GM21825 (cell line): ENCODE data around the gene SELENON.
A peak's percentile ranks its signal among the peaks of the same experiment; 100 is the strongest.
"Not testable (repeated sequence)": the region's sequence is repeated elsewhere in the genome, so short reads cannot be mapped to it uniquely, and the experiment has no call there.

Source experiments
- ATAC-seq: cut with Tn5 transposase; IDR thresholded peaks from one replicate; pipeline ENCODE4 v1.9.1; 2021; ENCODE audit warnings: mild to moderate bottlenecking, moderate library complexity; ENCODE audit not compliant: unreplicated experiment

The SELENON gene

DNA sequence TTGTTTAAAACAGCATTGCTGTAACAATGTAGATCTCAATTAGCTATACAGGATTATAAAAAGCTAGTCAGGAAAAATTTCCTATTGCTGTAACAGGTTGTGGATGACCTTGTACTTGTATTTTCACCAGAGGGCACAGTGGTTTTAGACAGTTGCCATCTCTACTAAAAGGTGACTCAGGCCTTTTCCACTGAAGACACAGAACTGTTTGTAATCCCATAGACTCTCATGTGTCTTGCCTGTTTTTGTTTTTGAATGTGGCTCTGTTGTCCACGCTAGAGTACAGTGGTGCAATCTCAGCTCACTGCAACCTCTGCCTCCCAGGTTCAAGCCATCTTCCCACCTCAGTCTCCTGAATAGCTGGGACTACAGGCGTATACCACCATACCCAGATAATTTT lies 25.6 kb downstream of the SELENON start:
- no peak for ATAC-seq

DNA sequence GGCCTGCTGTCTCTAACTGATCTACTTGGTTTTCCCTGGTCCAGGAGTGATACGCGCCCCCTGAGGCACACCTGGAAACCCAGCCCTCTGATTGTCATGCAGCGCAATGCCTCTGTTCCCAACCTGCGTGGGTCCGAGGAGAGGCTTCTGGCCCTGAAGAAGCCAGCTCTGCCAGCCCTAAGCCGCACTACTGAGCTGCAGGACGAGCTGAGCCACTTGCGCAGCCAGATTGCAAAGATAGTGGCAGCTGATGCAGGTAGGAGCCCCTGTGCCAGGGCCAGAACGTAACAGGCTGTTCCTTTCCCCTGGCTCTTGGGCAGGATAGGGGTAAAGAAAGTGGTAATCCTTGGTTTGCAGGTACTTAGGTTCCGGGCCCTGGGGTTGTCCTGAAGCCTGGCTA lies 26.6 kb downstream of the SELENON start:
- no peak for ATAC-seq

DNA sequence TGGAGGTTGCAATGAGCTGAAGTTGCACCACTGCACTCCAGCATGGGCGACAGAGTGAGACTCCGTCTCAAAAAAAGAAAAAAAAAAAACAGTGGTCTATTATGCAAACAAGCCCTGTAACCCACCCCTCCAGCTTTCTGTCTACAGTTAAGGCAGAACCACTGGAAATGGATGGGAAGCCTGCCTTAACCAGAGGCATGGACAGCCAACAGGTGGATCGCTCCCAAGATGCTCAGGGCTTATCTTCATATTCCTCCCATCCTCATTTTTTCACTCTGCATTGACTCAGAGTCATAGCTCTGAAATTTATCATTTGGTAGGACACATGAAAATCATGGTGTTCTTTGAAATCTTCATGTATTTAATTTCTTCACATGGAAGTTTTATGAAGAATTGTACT lies 28.5 kb downstream of the SELENON start:
- ATAC-seq = no peak

DNA sequence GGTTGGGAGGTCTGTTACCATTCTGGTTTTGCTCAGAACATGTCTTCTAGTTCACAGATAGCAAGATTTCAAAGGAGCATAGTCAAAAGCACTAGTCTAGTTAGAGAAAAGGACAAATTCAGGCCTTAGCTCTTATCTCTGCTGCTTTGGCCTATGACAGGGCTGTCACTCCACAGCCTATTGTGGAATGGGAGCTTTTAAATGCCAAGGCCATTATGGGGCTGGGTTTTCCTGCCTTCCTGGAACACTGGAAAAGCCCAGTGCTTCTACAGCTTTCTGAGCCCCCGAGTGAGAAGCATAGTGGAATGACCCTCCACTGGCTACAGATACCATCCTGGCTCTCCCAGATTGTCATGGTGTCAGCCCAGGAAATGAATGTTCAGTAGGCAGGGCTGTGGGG lies 29.1 kb downstream of the SELENON start:
- ATAC-seq = no peak

DNA sequence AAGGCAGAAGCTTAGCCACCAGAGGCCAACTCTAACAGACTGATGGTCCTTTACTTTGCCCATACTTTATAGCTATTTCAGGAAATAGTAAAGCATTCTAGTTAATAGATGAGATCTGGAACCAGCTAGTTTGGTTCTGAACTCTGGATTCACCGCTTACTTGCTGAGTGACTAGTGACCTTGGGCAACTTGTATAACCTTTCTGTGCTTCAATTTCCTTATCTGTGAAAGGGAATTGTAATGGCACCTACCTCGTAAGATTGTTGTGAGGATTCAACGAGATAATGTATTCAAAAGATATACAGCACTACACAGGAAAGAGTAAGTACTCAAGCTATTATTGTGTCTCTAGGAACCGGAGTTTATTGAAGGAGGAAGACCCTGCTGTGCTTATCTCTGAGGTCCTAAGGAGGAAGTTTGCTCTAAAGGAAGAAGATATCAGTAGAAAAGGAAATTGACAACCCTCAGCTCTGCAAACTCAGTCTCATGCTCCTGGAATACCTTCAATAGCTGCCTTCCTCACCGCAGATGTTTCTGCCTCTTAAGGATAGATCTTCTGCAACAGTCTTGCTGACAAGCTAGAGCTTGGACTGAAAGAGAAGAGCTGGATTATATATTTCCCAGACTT lies 31.7 kb downstream of the SELENON start:
- no peak for ATAC-seq

DNA sequence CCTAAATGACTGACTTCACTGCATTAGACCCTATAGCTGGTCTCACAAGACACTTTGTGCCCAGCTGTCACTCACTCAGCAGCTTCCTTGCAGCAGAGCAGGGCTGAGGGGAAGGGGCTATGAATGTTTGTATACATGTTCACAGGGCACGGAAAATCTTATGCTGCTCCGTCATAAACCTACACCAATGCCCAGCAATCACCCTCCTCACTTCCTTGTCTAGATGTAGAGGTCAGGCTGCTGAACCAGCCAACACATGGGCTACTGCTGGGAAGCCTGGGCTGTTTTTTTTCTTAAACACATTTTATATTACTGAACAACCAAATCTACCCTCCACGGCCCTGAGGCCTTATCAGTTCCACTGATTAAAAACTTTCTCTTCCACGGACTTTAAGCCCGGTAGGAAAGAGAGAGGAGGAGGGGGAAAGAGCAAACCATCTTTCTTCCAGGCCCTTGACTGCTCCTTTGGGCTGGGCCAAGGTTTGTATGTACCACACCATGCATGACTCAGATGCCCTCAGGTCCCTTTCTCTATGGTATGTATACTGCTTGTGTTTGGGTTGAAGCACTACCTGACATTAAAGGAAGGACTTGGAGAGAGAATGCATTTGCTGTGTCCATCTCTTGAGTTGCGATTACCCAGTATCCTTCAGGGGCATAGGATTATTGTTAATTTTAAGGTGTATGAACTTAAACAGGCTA lies 32.5 kb downstream of the SELENON start:
- no peak for ATAC-seq

DNA sequence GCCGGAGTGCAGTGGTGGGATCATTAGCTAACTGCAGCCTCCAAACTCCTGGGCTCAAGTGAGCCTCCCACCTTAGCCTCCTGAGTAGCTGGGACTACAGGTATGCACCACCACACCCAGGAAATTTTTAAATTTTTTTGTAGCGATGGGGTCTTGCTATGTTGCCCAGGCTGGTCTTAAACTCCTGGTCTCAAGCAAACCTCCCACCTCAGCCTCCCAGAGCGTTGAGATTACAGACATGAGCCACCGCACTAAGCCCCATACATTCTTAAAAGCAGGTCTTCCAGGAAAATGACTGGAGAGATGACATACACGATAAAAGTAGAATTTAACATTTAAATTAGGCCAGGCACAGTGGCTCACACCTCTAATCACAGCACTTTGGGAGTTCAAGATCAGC lies 33.2 kb downstream of the SELENON start:
- no peak for ATAC-seq

DNA sequence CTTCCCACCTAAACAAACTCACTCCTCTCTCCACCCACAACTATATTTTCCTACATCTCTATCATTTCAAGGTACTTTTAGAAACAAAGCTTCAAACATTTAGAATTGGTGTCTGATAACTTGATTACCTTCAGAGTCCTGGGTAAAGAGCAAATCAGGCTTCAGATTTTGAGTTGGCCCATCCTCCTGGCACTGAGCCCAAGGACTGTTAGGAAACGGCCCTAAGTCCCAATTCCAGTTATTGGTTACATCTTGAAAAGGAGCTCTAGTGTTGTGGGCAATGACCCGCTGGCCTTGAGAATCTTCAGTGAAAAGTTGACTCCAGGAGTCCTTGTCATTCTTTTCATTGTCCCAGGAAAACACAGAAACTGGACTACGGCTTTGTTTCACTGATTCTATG lies 34.9 kb downstream of the SELENON start:
- ATAC-seq = no peak

DNA sequence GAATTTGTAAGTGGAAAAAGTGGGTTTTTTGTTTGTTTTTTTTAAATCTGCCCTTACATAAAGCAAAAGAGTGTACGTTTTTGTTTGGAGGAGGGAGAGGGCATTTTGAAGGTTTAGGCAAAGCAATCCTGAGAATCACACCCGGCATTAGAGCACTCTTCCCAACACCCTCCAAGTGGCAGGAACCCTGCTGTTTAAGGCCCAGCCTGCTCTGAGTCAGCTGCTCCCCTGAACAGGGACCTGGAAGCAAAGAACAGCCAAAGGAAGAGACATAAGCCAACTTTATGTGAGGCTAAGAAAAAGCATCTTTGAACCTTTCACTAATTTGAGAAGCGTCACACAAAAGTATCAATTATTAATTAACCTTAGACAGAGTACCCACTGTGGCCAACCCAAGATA lies 36.7 kb downstream of the SELENON start:
- ATAC-seq = no peak

DNA sequence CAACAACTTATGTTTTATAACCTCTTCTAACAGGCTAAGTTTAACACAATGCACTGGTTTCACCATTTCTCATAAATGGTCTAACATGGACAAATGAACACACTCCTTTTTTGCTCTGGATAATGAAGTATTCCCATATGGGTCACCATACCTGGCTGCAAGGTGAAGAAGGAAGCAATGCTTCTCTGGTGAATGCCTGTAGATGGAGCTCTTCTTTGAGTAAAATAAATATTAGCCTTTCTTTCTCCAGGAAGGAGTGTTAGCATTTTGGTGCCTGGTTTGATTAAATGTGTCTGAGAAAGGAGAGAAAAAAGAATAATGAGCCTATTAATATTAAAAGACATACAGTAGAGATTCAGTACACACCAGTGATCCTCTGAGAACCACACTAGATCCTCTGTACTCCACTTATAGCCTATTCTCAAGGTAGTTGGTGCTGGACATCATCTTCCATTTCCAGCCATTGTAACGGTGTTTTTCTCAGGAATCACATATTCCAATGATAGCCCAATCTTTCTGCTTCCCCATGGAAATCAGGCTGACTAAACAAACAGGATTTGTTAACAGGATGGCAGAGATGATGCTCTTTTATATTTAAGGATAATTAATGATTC lies 37.4 kb downstream of the SELENON start:
- no peak for ATAC-seq

DNA sequence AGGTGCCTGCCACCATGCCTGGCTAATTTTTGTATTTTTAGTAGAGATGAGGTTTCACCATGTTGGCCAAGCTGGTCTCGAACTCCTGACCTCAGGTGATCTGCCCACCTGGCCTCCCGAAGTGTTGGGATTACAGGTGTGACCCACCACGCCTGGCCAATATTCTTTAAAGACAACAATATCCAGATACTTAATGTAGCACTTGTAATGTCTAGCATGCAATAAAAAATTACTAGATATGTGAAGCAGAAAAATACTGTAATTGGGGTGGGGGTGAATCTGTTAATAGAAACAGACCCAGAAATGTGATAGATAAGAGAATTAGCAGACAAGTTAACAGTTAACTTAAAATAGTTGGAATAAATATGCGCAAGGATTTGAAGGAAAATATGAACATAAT lies 39.8 kb downstream of the SELENON start:
- not testable (repeated sequence) for ATAC-seq

DNA sequence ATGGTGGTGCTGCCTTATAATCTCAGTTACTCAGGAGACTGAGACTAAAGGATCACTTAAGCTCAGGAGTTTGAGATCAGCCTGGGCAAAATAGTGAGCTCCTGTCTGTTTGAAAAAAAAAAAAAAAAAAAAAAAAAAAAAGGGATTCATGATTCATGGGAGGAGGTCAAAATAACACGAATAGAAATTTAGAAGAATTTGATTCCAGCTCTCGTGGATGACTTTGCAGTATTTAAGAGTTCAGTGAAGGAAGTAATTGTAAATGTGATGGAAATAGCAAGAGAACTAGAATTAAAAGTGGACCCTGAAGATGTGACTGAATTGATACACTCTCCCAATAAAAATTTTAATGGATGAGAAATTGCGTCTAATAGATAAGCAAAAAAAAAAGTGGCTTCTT lies 43.5 kb downstream of the SELENON start:
- ATAC-seq = no peak

DNA sequence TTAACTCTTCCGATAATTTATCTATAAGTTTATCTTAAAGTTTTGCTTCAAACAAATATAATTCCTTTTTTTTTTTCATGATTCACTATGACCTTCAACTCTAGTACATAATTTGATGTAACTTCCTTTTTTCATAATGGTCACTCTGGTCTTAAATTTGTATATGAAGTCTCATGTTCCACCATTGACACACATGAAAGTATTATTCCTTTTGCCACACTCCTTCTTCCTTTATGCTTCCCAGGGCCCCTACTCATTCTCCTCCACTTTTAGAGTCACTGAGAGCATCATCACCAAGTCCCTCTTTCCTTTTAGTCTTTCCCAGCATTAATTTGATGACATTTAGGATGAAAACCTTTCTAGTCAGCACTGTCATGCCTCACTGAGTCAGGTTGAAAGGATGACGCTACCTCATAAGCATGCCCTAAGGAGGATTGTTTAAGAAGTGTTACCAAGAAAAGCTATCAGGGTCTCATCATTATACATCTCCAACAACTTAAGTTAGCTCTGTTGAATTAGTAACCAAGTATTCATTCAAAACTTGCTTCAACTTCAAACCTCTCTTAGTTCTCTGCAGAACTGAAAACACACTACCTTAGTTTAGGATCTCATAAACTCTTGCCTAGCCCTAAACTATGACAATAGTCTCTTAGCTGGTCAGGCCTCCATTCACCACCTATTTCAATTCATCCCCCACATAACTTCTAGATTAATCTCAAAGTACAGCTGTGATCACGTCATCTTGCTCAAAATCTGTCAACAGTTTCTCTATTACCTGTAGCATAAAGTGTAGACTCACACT lies 44.7 kb downstream of the SELENON start:
- ATAC-seq = no peak

DNA sequence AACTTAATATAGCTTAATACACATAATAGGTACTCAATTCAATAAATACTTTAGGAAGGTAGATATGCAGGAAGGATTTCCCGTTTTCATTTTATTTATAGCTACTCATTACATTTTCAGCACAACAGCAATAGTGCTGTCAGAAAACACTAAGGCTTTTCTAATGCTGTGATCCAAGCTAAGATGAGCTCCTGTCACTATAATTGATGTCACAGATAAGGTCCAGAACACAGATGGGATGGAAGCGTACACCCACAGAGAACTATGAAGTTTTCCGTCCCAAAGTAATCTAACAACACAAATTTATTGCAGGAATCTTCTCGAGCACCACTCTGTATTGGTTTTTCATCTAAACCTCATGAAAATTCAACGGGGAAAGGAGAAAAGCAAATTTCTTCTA lies 45.7 kb downstream of the SELENON start:
- no peak for ATAC-seq

DNA sequence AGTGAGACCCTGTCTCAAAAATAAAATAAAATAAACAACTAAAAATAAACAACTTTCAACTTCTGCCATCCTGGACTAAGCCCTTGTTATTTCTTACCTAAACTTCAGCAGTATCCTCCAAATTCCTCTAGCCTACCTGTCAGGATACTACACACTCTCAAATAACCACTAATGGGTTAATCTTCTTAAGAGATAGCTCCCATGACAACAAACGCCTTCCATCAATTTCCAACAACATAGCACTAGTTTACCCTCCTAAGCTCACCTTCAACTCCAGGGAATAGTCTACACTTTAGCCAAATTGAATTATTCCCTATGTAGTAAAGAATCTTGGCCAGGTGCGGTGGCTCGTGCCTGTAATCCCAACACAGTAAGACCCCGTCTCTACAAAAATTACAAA lies 47.9 kb downstream of the SELENON start:
- ATAC-seq = no peak

DNA sequence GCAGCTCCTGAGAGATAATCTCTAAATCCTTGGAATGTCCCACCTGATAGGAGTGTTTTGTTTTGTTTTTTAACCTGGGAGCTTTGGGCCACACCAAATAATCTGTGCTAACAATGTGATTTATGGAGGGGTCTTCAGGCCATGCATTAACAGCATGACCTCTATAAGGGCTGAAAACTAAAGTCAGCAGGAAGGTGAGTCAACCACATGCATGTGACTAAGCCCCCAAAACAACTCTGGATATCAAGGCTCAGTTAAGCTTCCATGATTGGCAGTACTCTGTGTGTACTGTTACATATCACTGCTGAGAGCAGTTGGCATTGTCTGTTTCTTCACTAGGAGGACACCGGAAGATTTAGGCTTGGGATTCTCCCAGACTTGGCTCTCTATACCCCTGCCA lies 48.5 kb downstream of the SELENON start:
- no peak for ATAC-seq

DNA sequence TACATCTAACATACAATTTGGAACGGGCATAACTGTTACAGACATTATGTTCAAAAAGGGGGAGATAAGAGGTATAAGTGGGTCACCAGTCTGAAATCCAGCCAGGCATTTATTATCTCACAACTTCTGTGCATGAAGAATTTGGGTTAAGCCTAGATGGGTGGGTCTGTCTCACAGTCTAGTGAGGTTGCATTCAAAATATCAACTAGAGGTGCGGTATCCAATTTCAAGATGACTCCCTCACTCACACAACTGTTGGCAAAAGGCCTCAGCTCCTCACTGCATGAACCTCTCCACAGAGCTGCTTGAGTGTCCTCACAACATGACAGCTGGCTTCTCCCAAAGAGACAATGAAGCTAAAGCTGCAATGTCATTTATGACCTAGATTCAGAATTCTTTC lies 54.6 kb downstream of the SELENON start:
- ATAC-seq = no peak

DNA sequence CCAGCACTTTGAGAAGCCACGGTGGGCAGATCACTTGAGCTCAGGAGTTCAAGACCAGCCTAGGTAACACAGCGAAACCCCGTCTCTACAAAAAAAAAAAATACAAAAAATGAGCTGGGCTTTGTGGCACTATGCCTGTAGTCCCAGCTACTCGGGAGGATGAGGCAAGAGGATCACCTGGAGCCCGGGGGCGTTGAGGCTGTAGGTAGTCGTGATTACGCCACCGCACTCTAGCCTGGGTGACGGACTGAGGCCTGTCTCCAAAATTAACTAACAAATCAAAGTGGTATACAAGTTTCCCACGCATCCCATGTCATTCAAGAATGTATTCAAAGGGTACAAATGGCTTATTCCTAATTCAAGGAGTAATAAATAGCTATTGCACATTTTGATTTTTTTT lies 56.9 kb downstream of the SELENON start:
- ATAC-seq = no peak

DNA sequence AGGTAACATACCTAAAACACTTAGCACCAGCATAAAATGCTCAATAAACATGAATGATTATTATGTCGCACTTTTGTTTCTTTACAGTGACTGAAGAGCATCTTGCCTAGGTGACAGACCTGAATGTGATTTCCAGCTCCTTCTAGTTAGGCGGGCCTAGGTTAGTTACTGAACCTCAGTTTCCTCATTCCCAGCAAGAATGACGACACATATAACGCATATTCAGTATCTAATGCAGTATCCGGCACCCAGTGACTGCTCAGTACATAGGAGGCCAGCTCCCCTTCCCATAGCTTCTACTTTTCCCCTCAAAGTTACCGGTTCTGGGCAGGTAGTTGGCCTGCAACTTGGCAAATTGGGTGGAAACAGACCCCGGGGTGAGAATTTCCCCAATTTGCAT lies 58.5 kb downstream of the SELENON start:
- no peak for ATAC-seq

DNA sequence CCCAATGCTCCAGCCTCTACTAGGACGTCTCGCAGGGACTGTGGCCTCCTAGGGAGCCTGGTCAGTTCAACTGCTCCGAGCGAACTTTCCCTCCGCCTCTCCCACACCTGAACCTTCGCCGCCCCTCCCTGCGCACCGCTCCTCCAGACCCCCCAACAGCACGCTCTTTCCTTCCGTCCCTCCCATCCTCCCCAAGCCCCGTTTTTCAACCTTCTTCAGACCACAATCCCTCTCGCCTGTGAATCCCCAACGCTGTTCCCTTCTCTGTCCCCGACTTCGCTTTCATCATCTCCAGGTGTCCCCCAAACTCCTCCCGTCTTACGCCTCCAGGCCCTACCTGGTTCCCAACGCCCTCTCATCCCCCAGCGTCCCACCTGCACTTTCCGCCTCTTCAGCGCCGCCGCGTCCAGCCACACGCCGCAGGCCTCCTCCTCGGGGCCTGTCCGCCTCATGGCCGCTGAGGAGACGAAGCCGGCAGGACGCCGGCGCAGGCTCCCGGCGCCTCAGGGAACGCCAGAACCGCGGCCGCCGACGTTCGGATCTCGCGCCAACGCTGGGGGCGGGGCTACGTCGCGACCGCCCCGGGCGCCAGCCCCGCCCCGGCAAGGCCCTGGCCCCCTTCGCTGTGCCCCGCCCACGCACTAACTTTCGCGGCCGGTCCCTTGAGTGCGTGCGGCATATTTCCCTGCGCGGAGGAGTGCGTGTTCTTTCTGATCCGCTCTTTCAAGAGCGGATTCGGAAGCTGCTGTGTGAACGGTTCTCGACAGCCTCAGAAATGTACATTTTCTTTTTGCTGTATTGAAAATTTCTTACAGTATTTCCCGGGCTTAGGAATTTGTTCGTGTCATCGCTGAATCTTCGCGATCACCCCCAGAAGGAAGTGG lies 59.2 kb downstream of the SELENON start, which contains the start of gene AUNIP:
Gene AUNIP (minus strand): TSS at position 552 of the 884 bp plus-strand sequence. CDS start 100 bp downstream, at position 452.
- peak; percentile 68 for ATAC-seq
